ENCODE data around the gene B4GALT5. TPM values are rescaled to one million over a fixed set of nuclear protein-coding genes. Genes with fewer than 3 reads are reported as not detected.
"Not testable (repeated sequence)": the region's sequence is repeated elsewhere in the genome, so short reads cannot be mapped to it uniquely, and the experiment has no call there.

B4GALT5 gene
- total RNA-seq, 1 experiment from 2014 or later = 62.4 TPM

- ChIA-PET CTCF (no interaction called here), POLR2A (no interaction called here)
- TF ChIP-seq GABPB1 (CRISPR knock-in tag; IDR thresholded peaks at IDR 0.05) (0 out of 2 replicates have a peak, but pooled peaks have one; percentile 35), FOXP4 (CRISPR knock-in tag; IDR thresholded peaks at IDR 0.05) (no peak), ELF4 (CRISPR knock-in tag; IDR thresholded peaks at IDR 0.05; ENCODE audit: low read depth) (no peak)
- ATAC-seq (no peak), DNase-seq (ENCODE audit: low spot score) (no peak)
- H3K4me3 Mint-ChIP-seq = no peak overlapping the region
- H3K9me3 Mint-ChIP-seq = peaks cover 4% of the 10 kb centered on the region; the same call in 1 of the 2 replicates
- H3K36me3 Mint-ChIP-seq = no peaks in the 10 kb centered on the region
- H3K27me3 Mint-ChIP-seq (ENCODE audit: low read depth) = no peaks in the 10 kb centered on the region
- peaks cover 15% of the 10 kb centered on the region for H3K4me1 Mint-ChIP-seq
- no peak overlapping the region for H3K27ac Mint-ChIP-seq
These were observed 13.8 kb upstream of the B4GALT5 start for GRCh38 chr20:49727478-49727877.

- H3K27ac Mint-ChIP-seq = no peak overlapping the region
- peaks cover 15% of the 10 kb centered on the region for H3K4me1 Mint-ChIP-seq
- no peaks in the 10 kb centered on the region for H3K36me3 Mint-ChIP-seq
- DNase-seq (ENCODE audit: low spot score) = no peak
- ChIA-PET POLR2A (no interaction called here), CTCF (interaction anchor here (0.9 to 1.7 kb wide), 2 partner anchors 120 to 242 kb away, joined by 3 read pairs; no protein-coding TSS in a partner anchor)
- peaks cover 4% of the 10 kb centered on the region; the same call in 1 of the 2 replicates for H3K9me3 Mint-ChIP-seq
- H3K27me3 Mint-ChIP-seq (ENCODE audit: low read depth) = no peaks in the 10 kb centered on the region
- no peak for ATAC-seq
- H3K4me3 Mint-ChIP-seq = no peak overlapping the region
- TF ChIP-seq ZNF232 (CRISPR knock-in tag; IDR thresholded peaks at IDR 0.05) (no peak), ZNF425 (CRISPR knock-in tag; conservative IDR thresholded peaks at IDR 0.05) (no peak)
These were observed 12.0 kb upstream of the B4GALT5 start for GRCh38 chr20:49725694-49726093.

GRCh38 chr20:49725224-49725606, 11.5 kb upstream of the B4GALT5 start:
- H3K27ac Mint-ChIP-seq; DNase-seq (ENCODE audit: low spot score); POLR2A ChIA-PET; H3K36me3 Mint-ChIP-seq; H3K27me3 Mint-ChIP-seq (ENCODE audit: low read depth); H3K4me3 Mint-ChIP-seq; ATAC-seq; H3K9me3 Mint-ChIP-seq: not testable (repeated sequence)
- CTCF ChIA-PET = interaction anchor here (0.9 kb wide), 1 partner anchor 121 kb away, joined by 3 read pairs; no protein-coding TSS in a partner anchor
- peaks cover 15% of the 10 kb centered on the region for H3K4me1 Mint-ChIP-seq

- Mint-ChIP-seq H3K27me3 (ENCODE audit: low read depth) (no peaks in the 10 kb centered on the region), H3K27ac (0 out of 2 replicates have a peak overlapping the region, but pooled peaks have one; percentile 57), H3K4me3 (no peak overlapping the region), H3K4me1 (peaks cover 15% of the 10 kb centered on the region), H3K9me3 (peaks cover 4% of the 10 kb centered on the region; the same call in 1 of the 2 replicates), H3K36me3 (no peaks in the 10 kb centered on the region)
- ATAC-seq (peak; percentile 93), DNase-seq (ENCODE audit: low spot score) (no peak)
- POLR2A ChIA-PET = interaction anchor here (0.6 kb wide), 1 partner anchor 138 kb away, joined by 3 read pairs; no protein-coding TSS in a partner anchor
- CTCF ChIA-PET = no interaction called here
- TF ChIP-seq NR2C2 (CRISPR knock-in tag; IDR thresholded peaks at IDR 0.05) (no peak), ZNF512 (CRISPR knock-in tag; IDR thresholded peaks at IDR 0.05; ENCODE audit: borderline replicate concordance) (no peak), ZNF396 (CRISPR knock-in tag; IDR thresholded peaks at IDR 0.05; ENCODE audit: borderline replicate concordance) (no peak), NR1H2 (CRISPR knock-in tag; IDR thresholded peaks at IDR 0.05) (no peak), ATF2 (CRISPR knock-in tag; IDR thresholded peaks at IDR 0.05; ENCODE audit: borderline replicate concordance, low read depth) (no peak), JUN (CRISPR knock-in tag; IDR thresholded peaks at IDR 0.05) (no peak), SMAD3 (CRISPR knock-in tag; IDR thresholded peaks at IDR 0.05; ENCODE audit: borderline replicate concordance) (no peak), IRF1 (CRISPR knock-in tag; IDR thresholded peaks at IDR 0.05) (no peak), ESRRA (CRISPR knock-in tag; IDR thresholded peaks at IDR 0.05; ENCODE audit: borderline replicate concordance) (no peak), OVOL2 (CRISPR knock-in tag; IDR thresholded peaks at IDR 0.05; ENCODE audit: borderline replicate concordance) (no peak), E2F1 (CRISPR knock-in tag; IDR thresholded peaks at IDR 0.05) (no peak), ZBTB21 (CRISPR knock-in tag; IDR thresholded peaks at IDR 0.05; ENCODE audit: borderline replicate concordance) (no peak), TCF7 (CRISPR knock-in tag; IDR thresholded peaks at IDR 0.05; ENCODE audit: low read depth) (no peak), ELF4 (CRISPR knock-in tag; IDR thresholded peaks at IDR 0.05; ENCODE audit: low read depth) (no peak), ZNF232 (CRISPR knock-in tag; IDR thresholded peaks at IDR 0.05) (no peak)
These were observed 10.9 kb upstream of the B4GALT5 start for GRCh38 chr20:49724408-49725223.
